Mesodermal cell (in vitro differentiated cells): ENCODE measurements around the gene FNDC7.

Experiments used
- H3K27ac ChIP-seq: 2 replicates; pipeline ENCODE4 v1.7.0; 2013; ENCODE audit warnings: mild to moderate bottlenecking, low read depth, low read length, moderate library complexity; ENCODE audit not compliant: severe bottlenecking
- H3K36me3 ChIP-seq: 2 replicates; pipeline ENCODE4 v1.7.1; 2013; ENCODE audit warnings: mild to moderate bottlenecking, low read length, moderate library complexity; ENCODE audit not compliant: control insufficient read depth, insufficient read depth
- H3K4me1 ChIP-seq: one replicate; pipeline ENCODE4 v1.7.1; 2013; ENCODE audit warnings: mild to moderate bottlenecking, low read length; ENCODE audit not compliant: insufficient read depth, control insufficient read depth, poor library complexity, severe bottlenecking
- H3K4me3 ChIP-seq: 2 replicates; pipeline ENCODE4 v1.7.0; 2013; ENCODE audit warnings: low read length, control low read depth, mild to moderate bottlenecking; ENCODE audit not compliant: insufficient read depth, poor library complexity, severe bottlenecking; ENCODE audit errors: extremely low read depth
- H3K9me3 ChIP-seq: 2 replicates; pipeline ENCODE4 v1.7.1; 2013; ENCODE audit warnings: mild to moderate bottlenecking, low read length, moderate library complexity; ENCODE audit not compliant: control insufficient read depth
- WGBS, 2 experiments: methylation state at CpG; one replicate each; pipeline ENCODE4 v1.1.5; 2013; ENCODE audit warnings: missing lambda C conversion rate in 2 of 2; ENCODE audit not compliant: insufficient coverage in 2 of 2; 5-methylcytosine and 5-hydroxymethylcytosine counted together

Gene FNDC7

DNA sequence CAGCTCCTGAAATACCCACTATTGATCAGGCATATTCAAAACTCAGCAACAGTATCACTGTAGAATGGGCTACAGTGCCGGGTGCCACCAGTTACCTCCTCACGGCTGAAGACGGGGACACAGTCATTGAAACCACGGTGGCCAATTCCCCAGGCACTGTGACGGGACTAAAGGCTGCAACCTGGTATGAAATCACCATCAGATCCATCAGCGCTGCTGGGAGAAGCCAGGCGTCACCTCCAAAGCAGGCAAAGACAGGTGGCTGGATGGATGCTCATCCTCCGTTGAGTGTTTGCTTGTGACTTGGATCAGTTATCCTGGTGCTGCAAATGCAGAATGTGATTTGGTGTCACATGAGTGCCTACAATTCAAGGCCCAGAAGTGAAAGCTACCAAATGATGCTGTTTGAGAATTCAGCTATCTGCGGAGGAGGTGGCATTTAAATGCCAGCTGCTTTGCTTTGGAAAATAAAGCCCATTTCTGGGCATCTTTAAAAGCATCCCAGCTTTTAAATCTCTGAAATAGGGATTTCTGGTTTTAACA lies 5.1 kb downstream of the FNDC7 start:
- H3K4me3 ChIP-seq: no peak overlapping the region
- H3K4me1 ChIP-seq: peaks cover 7% of the 10 kb centered on the region
- no peaks in the 10 kb centered on the region for H3K36me3 ChIP-seq
- WGBS, 2 experiments: 91 to 96% methylated on average over 8 to 9 of the region's 9 CpGs
- no peak overlapping the region for H3K27ac ChIP-seq
- H3K9me3 ChIP-seq: no peaks in the 10 kb centered on the region

DNA sequence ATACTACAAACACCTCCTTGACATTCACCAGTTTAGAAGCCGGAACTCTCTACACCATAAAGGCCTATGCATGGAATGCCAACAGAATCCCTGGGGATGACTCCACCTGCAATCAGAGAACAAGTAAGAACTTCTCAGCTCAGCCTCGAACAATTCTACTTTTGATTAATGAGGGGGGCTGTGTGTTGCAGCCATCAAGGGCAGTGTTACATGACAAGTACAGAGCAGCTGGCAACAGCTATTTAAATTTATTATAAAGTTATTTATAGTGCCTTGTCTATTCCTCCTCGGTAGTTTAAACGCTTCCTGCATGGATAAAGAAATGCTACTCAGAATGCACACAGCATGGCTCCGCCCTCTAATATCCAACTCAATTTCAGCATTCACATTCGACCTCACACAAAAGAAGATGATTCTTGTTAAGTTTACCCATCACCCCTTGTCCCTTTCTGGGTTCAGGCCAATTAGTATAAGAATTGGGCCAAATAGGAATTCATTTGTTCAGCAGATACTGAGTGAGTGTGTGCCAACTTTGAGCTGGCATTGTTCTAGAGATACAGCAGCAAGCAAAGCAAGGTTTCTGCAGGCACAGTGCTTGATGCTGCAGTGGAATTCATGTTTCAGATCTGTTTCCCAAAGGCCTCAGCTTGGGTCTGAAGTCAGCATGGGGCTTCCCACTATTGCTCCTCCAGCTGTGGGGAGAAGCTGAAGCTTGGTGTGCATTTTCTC lies 6.4 kb downstream of the FNDC7 start:
- Histone ChIP-seq H3K4me3 (no peak overlapping the region), H3K36me3 (no peaks in the 10 kb centered on the region), H3K9me3 (no peaks in the 10 kb centered on the region), H3K4me1 (peaks cover 7% of the 10 kb centered on the region), H3K27ac (peak overlapping the region; percentile 79)
- 78 to 80% methylated on average over 3 of the region's 6 CpGs for WGBS, 2 experiments

DNA sequence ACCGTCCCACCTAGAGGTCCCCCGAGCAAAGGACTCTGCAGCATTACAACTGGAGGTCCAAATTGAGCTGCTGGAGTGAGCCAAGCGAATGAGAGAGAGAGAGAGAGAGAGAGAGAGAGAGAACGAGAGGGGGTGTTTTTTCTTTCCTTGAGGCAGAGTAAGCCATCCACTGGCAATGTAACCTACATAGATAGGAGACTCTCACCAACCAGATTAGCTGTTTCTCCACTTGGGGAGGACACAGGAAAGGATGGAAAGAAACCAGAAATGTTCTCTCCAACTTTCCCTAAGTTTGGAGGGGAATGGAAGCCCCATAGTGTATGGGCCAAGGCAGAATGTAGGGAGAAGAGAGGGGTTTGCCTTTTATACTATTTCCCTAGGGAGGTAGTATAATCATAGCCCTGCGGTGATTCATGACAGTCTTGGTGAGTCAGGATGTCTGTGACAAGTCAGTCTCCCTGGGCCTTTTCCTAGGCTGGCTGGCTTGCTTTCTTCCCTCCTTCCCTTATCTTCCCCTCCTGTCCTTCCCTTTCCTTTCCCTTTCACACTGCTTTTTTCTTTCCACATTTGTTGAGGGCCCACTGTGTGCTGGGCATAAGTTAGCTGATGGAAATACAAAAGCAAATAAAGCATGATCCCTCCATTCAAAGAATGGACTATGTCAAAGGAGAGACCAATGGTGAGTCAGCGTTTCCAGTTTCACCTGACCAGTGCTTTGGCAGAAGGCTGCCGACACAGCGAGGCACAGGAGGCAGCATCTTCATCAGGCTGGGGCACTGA lies 7.1 kb downstream of the FNDC7 start:
- peak overlapping the region; percentile 79 for H3K27ac ChIP-seq
- H3K36me3 ChIP-seq: no peaks in the 10 kb centered on the region

GRCh38 chr1:108722292-108722691 lies 9.6 kb downstream of the FNDC7 start:
- Histone ChIP-seq H3K9me3 (no peaks in the 10 kb centered on the region), H3K27ac (no peak overlapping the region), H3K36me3 (no peaks in the 10 kb centered on the region), H3K4me3 (no peak overlapping the region), H3K4me1 (peaks cover 7% of the 10 kb centered on the region)
- WGBS, 2 experiments: 95 to 96% methylated on average over 6 of the region's 6 CpGs

More for the DNA sequence above, 7.1 kb downstream of the FNDC7 start:
- H3K4me1 ChIP-seq: peaks cover 7% of the 10 kb centered on the region
- no peak overlapping the region for H3K4me3 ChIP-seq
- 92 to 100% methylated on average over 2 to 3 of the region's 8 CpGs for WGBS, 2 experiments
- no peaks in the 10 kb centered on the region for H3K9me3 ChIP-seq

GRCh38 chr1:108725906-108726305 lies 13.2 kb downstream of the FNDC7 start:
- 86 to 100% methylated on average over 1 of the region's 1 CpG for WGBS, 2 experiments
- H3K9me3 ChIP-seq: no peaks in the 10 kb centered on the region
- H3K4me3 ChIP-seq: no peak overlapping the region
- no peaks in the 10 kb centered on the region for H3K36me3 ChIP-seq
- peaks cover under 1% of the 10 kb centered on the region for H3K4me1 ChIP-seq
- H3K27ac ChIP-seq: no peak overlapping the region

DNA sequence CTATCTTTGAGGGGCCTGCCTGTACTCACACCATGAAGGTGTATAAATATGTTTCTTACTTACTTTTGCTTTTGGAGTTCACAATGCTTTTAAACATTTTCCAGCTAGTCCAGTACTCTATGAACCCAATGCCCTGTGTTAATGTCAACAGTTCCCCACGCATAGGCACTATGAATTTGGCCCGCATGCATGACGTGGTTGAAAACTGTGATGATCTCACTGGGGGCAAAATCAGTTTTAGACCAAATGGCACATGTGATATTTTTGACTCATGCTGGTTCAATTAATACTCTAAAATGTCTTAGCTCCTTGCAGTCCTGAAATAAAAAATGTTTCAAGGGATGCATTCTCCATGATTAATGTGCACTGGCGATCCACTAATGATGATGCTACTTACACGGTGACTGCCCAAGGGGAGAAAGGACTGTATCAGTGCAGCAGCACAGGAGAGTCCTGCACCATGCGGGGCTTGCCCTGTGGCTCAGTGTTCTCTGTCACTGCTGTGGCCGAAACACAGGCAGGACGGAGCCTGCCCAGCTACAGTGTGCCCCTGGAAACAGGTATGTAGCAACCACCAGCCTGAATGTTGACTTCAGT lies 15.7 kb downstream of the FNDC7 start:
- H3K9me3 ChIP-seq: no peaks in the 10 kb centered on the region
- no peak overlapping the region for H3K27ac ChIP-seq
- no peaks in the 10 kb centered on the region for H3K4me1 ChIP-seq
- WGBS, 2 experiments: 88 to 89% methylated on average over 4 to 8 of the region's 8 CpGs
- no peaks in the 10 kb centered on the region for H3K36me3 ChIP-seq
- no peak overlapping the region for H3K4me3 ChIP-seq

- H3K4me3 ChIP-seq: no peak overlapping the region
- 100% methylated on average over 1 to 3 of the region's 4 CpGs for WGBS, 2 experiments
Observed at GRCh38 chr1:108729481-108729880, 16.8 kb downstream of the FNDC7 start.

GRCh38 chr1:108732398-108732797 lies 19.7 kb downstream of the FNDC7 start:
- Histone ChIP-seq H3K4me1 (no peaks in the 10 kb centered on the region), H3K36me3 (no peaks in the 10 kb centered on the region), H3K9me3 (no peaks in the 10 kb centered on the region), H3K4me3 (no peak overlapping the region), H3K27ac (no peak overlapping the region)
- no CpG with 5 or more reads among the region's 1 CpG for WGBS, 2 experiments

More at GRCh38 chr1:108729481-108729880, 16.8 kb downstream of the FNDC7 start:
- no peaks in the 10 kb centered on the region for H3K4me1 ChIP-seq
- no peaks in the 10 kb centered on the region for H3K9me3 ChIP-seq
- H3K27ac ChIP-seq: no peak overlapping the region
- no peaks in the 10 kb centered on the region for H3K36me3 ChIP-seq

GRCh38 chr1:108734171-108734865 lies 21.6 kb downstream of the FNDC7 start:
- Histone ChIP-seq H3K36me3 (no peaks in the 10 kb centered on the region), H3K9me3 (no peaks in the 10 kb centered on the region), H3K4me3 (no peak overlapping the region), H3K4me1 (no peaks in the 10 kb centered on the region), H3K27ac (no peak overlapping the region)
- WGBS, 2 experiments: 88% methylated on average over 1 of the region's 1 CpG; no CpG with 5 or more reads in 1 of the 2 experiments

GRCh38 chr1:108742253-108742652 lies 29.5 kb downstream of the FNDC7 start:
- Histone ChIP-seq H3K4me3 (no peak overlapping the region), H3K36me3 (no peaks in the 10 kb centered on the region), H3K4me1 (no peaks in the 10 kb centered on the region), H3K9me3 (no peaks in the 10 kb centered on the region), H3K27ac (no peak overlapping the region)
- WGBS, 2 experiments: 93 to 97% methylated on average over 4 of the region's 6 CpGs
